WTC11 (cell line): Measurements from ENCODE around the gene BBLN. TPM values are rescaled to one million over a fixed set of nuclear protein-coding genes. Genes with fewer than 3 reads are reported as not detected.

Experiments used
- ATAC-seq: fragments of 200-7000 bp; cut with Tn5 transposase; 2 replicates; pipeline ENCODE4 v1.10.0; 2021; ENCODE audit warnings: mild to moderate bottlenecking, moderate library complexity
- CTCF ChIA-PET: fragments of 300-600 bp; sonication (Branson Sonifier 250); formaldehyde crosslinking; loops from one replicate; lab custom pipeline; 2021; ENCODE audit warnings: antibody characterized with exemption; lab: Charles Lee
- POLR2A ChIA-PET: fragments of 350-600 bp; sonication (Branson Sonifier 250); formaldehyde crosslinking; loops from one replicate; lab custom pipeline; 2021; ENCODE audit warnings: antibody characterized with exemption; lab: Charles Lee
- DNase-seq: peaks from one replicate; pipeline ENCODE4 v3.0.0; 2021; ENCODE audit warnings: low spot score
- H3K27ac Mint-ChIP-seq: 2 replicates; pipeline ENCODE4 v1.8.0; 2021; ENCODE audit warnings: mixed read lengths
- H3K27me3 Mint-ChIP-seq: 2 replicates; pipeline ENCODE4 v1.8.0; 2021; ENCODE audit warnings: low read depth, mild to moderate bottlenecking, moderate library complexity, mixed read lengths
- H3K36me3 Mint-ChIP-seq: 2 replicates; pipeline ENCODE4 v1.8.0; 2021; ENCODE audit warnings: mixed read lengths
- H3K4me1 Mint-ChIP-seq: 2 replicates; pipeline ENCODE4 v1.8.0; 2022; ENCODE audit warnings: mixed read lengths
- H3K4me3 Mint-ChIP-seq: 2 replicates; pipeline ENCODE4 v1.8.0; 2021; ENCODE audit warnings: mild to moderate bottlenecking, moderate library complexity, mixed read lengths
- H3K9me3 Mint-ChIP-seq: 2 replicates; pipeline ENCODE4 v1.8.0; 2021; ENCODE audit warnings: mixed read lengths
- CREM ChIP-seq: sonication (generic); formaldehyde crosslinking; IDR thresholded peaks from 2 replicates; pipeline ENCODE4 v1.8.1; 2022; ENCODE audit warnings: mild to moderate bottlenecking, missing genetic modification reagents, moderate library complexity
- ELF4 ChIP-seq: sonication (generic); formaldehyde crosslinking; IDR thresholded peaks from 2 replicates; pipeline ENCODE4 v1.8.1; 2022; ENCODE audit warnings: low read depth, mild to moderate bottlenecking, moderate library complexity, missing genetic modification reagents
- ESRRA ChIP-seq: sonication (generic); formaldehyde crosslinking; IDR thresholded peaks from 2 replicates; pipeline ENCODE4 v1.8.1; 2022; ENCODE audit warnings: mild to moderate bottlenecking, missing genetic modification reagents, borderline replicate concordance
- ETV6 ChIP-seq: sonication (generic); formaldehyde crosslinking; IDR thresholded peaks from 2 replicates; pipeline ENCODE4 v1.8.1; 2022; ENCODE audit warnings: mild to moderate bottlenecking, missing genetic modification reagents
- GTF2I ChIP-seq: fragments of 250-450 bp; sonication (Bioruptor Pico); conservative IDR thresholded peaks from 2 replicates; pipeline ENCODE4 v1.4.0; 2021; ENCODE audit warnings: mild to moderate bottlenecking
- JAZF1 ChIP-seq: fragments of 250-450 bp; sonication (Bioruptor Pico); IDR thresholded peaks from 2 replicates; pipeline ENCODE4 v1.9.0; 2021; ENCODE audit warnings: moderate library complexity, mild to moderate bottlenecking, inconsistent platforms
- NFATC4 ChIP-seq: fragments of 250-450 bp; sonication (Bioruptor Pico); IDR thresholded peaks from 2 replicates; pipeline ENCODE4 v1.9.0; 2021; ENCODE audit warnings: mild to moderate bottlenecking
- NFE2L1 ChIP-seq: sonication (generic); formaldehyde crosslinking; IDR thresholded peaks from 2 replicates; pipeline ENCODE4 v1.8.1; 2023; ENCODE audit warnings: missing genetic modification reagents
- NR1H2 ChIP-seq: sonication (generic); formaldehyde crosslinking; IDR thresholded peaks from 2 replicates; pipeline ENCODE4 v1.9.0; 2021; ENCODE audit warnings: mild to moderate bottlenecking, moderate library complexity, missing genetic modification reagents
- RELA ChIP-seq: sonication (generic); formaldehyde crosslinking; IDR thresholded peaks from 2 replicates; pipeline ENCODE4 v1.8.1; 2022; ENCODE audit warnings: missing genetic modification reagents, mild to moderate bottlenecking, borderline replicate concordance
- TEAD1 ChIP-seq: sonication (generic); formaldehyde crosslinking; IDR thresholded peaks from 2 replicates; pipeline ENCODE4 v1.8.0; 2022; ENCODE audit warnings: mild to moderate bottlenecking, missing genetic modification reagents
- TEAD4 ChIP-seq: sonication (generic); formaldehyde crosslinking; IDR thresholded peaks from 2 replicates; pipeline ENCODE4 v1.8.0; 2022; ENCODE audit warnings: mild to moderate bottlenecking, missing genetic modification reagents
- ZNF232 ChIP-seq: sonication (generic); formaldehyde crosslinking; IDR thresholded peaks from 2 replicates; pipeline ENCODE4 v1.8.0; 2022; ENCODE audit warnings: mild to moderate bottlenecking, missing genetic modification reagents
- total RNA-seq: library from RNA; stranded (reverse); gene quantifications from 3 replicates; pipeline ENCODE4 v1.2.3, GENCODE V29; 2021
- TF ChIP-seq, protein P1 (sequence below): sonication (generic); formaldehyde crosslinking; IDR thresholded peaks from 2 replicates; pipeline ENCODE4 v1.8.1; 2023; ENCODE audit warnings: mild to moderate bottlenecking, moderate library complexity, missing genetic modification reagents
- TF ChIP-seq, protein P2 (sequence below): sonication (generic); formaldehyde crosslinking; IDR thresholded peaks from 2 replicates; pipeline ENCODE4 v1.8.1; 2022; ENCODE audit warnings: mild to moderate bottlenecking, missing genetic modification reagents, moderate library complexity, borderline replicate concordance
- TF ChIP-seq, protein P3 (sequence below): sonication (generic); formaldehyde crosslinking; IDR thresholded peaks from 2 replicates; pipeline ENCODE4 v1.8.0; 2022; ENCODE audit warnings: mild to moderate bottlenecking, missing genetic modification reagents
- TF ChIP-seq, protein P4 (sequence below): sonication (generic); formaldehyde crosslinking; IDR thresholded peaks from 2 replicates; pipeline ENCODE4 v1.8.0; 2023; ENCODE audit warnings: mild to moderate bottlenecking, missing genetic modification reagents
- TF ChIP-seq, protein P5 (sequence below): sonication (generic); formaldehyde crosslinking; IDR thresholded peaks from 2 replicates; pipeline ENCODE4 v1.8.0; 2022; ENCODE audit warnings: mild to moderate bottlenecking, missing genetic modification reagents
- TF ChIP-seq, protein P6 (sequence below): sonication (generic); formaldehyde crosslinking; IDR thresholded peaks from 2 replicates; pipeline ENCODE4 v1.8.1; 2023; ENCODE audit warnings: mild to moderate bottlenecking, missing genetic modification reagents, moderate library complexity

The BBLN gene
- total RNA-seq, 1 experiment from 2014 or later, result 77.1 TPM

DNA sequence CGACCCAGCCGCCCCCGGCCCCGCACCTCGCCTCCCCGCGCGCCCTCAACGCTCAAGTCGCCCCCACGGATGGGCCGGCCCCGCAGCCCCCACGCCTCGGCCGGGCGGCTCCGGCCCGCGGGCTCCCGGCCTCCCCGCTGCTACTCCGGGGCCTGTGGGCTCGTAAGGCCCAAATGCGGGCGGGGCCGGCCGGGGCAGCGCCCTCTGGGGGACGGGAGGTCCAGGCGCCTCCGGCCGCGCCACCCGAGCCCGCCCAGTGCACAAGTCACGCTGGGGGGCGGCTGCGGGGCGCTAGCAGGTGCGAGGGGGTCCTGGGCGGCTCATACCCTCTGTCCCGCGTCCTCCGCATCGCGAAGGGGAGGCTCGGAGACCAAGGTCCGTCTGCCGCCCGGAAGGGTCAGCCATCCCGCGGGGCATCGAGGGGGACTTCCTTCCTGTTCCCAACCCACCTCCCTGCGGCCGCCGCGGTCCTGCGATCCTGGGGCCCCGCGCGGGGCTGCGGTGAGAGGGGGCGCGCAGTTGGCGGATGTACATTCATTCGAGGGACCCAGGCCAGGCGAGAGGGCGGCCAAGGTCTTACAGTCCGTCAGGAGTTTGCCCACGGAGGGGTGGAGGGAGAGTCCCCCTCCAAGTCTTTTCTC, 31.5 kb downstream of the BBLN start, which contains the start of gene CIZ1 (continued):
- TF ChIP-seq ELF4 (0 out of 2 replicates have a peak, but pooled peaks have one; percentile 35), ZNF232 (CRISPR knock-in tag) (no peak), NFE2L1 (CRISPR knock-in tag) (peak; percentile 11; the same call in 1 of the 2 replicates), JAZF1 (CRISPR knock-in tag) (no peak), ETV6 (CRISPR knock-in tag) (no peak), NR1H2 (CRISPR knock-in tag) (no peak), TEAD1 (CRISPR knock-in tag) (peak; percentile 76), RELA (CRISPR knock-in tag) (peak; percentile 31; the same call in 1 of the 2 replicates)
- TF ChIP-seq, protein P1, sequence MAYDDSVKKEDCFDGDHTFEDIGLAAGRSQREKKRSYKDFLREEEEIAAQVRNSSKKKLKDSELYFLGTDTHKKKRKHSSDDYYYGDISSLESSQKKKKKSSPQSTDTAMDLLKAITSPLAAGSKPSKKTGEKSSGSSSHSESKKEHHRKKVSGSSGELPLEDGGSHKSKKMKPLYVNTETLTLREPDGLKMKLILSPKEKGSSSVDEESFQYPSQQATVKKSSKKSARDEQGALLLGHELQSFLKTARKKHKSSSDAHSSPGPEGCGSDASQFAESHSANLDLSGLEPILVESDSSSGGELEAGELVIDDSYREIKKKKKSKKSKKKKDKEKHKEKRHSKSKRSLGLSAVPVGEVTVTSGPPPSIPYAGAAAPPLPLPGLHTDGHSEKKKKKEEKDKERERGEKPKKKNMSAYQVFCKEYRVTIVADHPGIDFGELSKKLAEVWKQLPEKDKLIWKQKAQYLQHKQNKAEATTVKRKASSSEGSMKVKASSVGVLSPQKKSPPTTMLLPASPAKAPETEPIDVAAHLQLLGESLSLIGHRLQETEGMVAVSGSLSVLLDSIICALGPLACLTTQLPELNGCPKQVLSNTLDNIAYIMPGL (CRISPR knock-in tag), result peak; percentile 99
- TF ChIP-seq, protein P2, sequence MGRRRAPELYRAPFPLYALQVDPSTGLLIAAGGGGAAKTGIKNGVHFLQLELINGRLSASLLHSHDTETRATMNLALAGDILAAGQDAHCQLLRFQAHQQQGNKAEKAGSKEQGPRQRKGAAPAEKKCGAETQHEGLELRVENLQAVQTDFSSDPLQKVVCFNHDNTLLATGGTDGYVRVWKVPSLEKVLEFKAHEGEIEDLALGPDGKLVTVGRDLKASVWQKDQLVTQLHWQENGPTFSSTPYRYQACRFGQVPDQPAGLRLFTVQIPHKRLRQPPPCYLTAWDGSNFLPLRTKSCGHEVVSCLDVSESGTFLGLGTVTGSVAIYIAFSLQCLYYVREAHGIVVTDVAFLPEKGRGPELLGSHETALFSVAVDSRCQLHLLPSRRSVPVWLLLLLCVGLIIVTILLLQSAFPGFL, result no peak

DNA sequence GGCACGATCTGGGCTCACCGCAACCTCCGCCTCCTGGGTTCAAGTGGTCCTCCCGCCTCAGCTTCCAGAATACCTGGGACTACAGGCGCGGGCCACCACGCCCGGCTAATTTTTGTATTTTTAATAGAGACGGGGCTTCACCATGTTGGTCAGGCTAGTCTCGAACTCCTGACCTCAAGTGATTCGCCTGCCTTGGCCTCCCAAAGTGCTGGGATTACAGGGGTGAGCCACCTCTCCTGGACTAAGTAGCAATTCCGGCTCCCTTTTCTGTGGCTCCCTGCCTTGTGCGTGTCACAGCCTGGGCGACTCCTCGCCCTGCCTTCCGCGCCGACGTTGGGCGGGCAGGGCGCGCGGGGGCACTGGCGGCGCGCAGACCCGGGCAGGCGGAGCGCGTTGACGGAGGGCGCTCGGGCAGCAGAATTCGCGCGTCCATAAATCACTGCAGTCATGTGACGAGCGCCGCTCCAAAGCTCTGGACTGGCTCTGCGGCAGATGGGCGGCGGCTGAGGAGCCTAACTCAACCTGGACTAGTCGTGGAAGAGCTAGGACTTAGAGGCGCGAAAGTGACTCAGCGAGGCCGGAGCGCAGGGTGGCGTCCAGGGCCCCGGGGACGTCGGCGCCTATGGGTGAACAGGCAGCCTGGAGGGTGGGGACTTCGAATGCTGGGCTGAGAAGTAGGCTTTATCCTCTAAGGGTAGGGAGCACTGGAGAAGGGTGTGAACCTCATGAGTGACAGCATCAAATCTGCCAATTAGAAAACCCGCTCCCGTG, 32.7 kb downstream of the BBLN start:
- H3K27ac Mint-ChIP-seq, result no peak overlapping the region; the same call in 1 of the 2 replicates
- H3K36me3 Mint-ChIP-seq, result peaks cover 13% of the 10 kb centered on the region
- POLR2A ChIA-PET, result interaction anchor here (0.6 kb wide), 1 partner anchor 254 kb away, joined by 3 read pairs; no protein-coding TSS in a partner anchor
- H3K4me1 Mint-ChIP-seq, result peaks cover 11% of the 10 kb centered on the region
- peaks cover 10% of the 10 kb centered on the region for H3K27me3 Mint-ChIP-seq
- CTCF ChIA-PET, result interaction anchor here (0.8 to 3.6 kb wide), 9 partner anchors 9 to 246 kb away, joined by 3 to 18 read pairs (median 4); partner anchors contain the start of gene DNM1
- no peak for TF ChIP-seq GTF2I (CRISPR knock-in tag)
- TF ChIP-seq, protein P3, sequence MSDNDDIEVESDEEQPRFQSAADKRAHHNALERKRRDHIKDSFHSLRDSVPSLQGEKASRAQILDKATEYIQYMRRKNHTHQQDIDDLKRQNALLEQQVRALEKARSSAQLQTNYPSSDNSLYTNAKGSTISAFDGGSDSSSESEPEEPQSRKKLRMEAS, result 0 out of 2 replicates have a peak, but pooled peaks have one; percentile 7
- DNase-seq, result peak; percentile 30
- H3K4me3 Mint-ChIP-seq, result peak overlapping the region; percentile 39
- no peak for ATAC-seq
- no peaks in the 10 kb centered on the region for H3K9me3 Mint-ChIP-seq

DNA sequence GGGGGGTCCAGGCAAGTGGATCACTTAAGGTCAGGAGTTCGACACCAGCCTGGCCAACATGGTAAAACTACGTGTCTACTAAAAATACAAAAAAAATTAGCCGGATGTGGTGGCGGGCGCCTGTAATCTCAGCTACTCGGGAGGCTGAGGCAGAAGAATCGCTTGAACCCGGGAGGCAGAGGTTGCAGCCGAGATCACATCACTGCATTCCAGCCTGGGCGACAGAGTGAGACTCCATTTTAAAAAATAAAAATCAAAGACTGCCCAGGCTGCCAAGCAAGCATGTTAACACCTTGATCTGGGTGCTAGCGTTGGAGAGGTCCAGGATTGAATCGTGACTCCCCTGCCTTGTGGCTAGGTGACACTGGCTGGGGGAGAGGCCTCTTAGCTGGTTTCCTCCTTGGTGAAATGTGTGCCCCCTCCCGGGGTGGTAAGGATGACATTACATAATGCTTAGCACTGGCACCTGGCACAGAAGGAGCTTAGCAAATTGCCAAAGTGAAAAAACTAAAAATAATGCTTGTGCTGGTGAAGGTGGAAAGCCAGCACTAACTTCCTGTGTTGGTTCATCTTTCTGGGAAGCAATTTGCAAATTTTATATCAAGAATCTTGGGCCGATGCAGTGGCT, 33.5 kb downstream of the BBLN start:
- Mint-ChIP-seq H3K27me3 (peaks cover 10% of the 10 kb centered on the region), H3K4me1 (peaks cover 11% of the 10 kb centered on the region), H3K27ac (no peak overlapping the region), H3K36me3 (peaks cover 8% of the 10 kb centered on the region), H3K9me3 (no peaks in the 10 kb centered on the region), H3K4me3 (no peak overlapping the region)
- CTCF ChIA-PET, result interaction anchor here (0.6 to 1.2 kb wide), 4 partner anchors 10 to 245 kb away, joined by 3 to 5 read pairs (median 3); partner anchors contain the start of gene DNM1
- ATAC-seq (no peak), DNase-seq (no peak)
- POLR2A ChIA-PET, result no interaction called here
- TF ChIP-seq ESRRA (no peak), NFATC4 (CRISPR knock-in tag) (no peak), CREM (CRISPR knock-in tag) (no peak), TEAD4 (CRISPR knock-in tag) (no peak)
- TF ChIP-seq, protein P4, sequence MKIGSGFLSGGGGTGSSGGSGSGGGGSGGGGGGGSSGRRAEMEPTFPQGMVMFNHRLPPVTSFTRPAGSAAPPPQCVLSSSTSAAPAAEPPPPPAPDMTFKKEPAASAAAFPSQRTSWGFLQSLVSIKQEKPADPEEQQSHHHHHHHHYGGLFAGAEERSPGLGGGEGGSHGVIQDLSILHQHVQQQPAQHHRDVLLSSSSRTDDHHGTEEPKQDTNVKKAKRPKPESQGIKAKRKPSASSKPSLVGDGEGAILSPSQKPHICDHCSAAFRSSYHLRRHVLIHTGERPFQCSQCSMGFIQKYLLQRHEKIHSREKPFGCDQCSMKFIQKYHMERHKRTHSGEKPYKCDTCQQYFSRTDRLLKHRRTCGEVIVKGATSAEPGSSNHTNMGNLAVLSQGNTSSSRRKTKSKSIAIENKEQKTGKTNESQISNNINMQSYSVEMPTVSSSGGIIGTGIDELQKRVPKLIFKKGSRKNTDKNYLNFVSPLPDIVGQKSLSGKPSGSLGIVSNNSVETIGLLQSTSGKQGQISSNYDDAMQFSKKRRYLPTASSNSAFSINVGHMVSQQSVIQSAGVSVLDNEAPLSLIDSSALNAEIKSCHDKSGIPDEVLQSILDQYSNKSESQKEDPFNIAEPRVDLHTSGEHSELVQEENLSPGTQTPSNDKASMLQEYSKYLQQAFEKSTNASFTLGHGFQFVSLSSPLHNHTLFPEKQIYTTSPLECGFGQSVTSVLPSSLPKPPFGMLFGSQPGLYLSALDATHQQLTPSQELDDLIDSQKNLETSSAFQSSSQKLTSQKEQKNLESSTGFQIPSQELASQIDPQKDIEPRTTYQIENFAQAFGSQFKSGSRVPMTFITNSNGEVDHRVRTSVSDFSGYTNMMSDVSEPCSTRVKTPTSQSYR, result no peak
- TF ChIP-seq, protein P5, sequence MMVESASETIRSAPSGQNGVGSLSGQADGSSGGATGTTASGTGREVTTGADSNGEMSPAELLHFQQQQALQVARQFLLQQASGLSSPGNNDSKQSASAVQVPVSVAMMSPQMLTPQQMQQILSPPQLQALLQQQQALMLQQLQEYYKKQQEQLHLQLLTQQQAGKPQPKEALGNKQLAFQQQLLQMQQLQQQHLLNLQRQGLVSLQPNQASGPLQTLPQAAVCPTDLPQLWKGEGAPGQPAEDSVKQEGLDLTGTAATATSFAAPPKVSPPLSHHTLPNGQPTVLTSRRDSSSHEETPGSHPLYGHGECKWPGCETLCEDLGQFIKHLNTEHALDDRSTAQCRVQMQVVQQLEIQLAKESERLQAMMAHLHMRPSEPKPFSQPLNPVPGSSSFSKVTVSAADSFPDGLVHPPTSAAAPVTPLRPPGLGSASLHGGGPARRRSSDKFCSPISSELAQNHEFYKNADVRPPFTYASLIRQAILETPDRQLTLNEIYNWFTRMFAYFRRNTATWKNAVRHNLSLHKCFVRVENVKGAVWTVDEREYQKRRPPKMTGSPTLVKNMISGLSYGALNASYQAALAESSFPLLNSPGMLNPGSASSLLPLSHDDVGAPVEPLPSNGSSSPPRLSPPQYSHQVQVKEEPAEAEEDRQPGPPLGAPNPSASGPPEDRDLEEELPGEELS (CRISPR knock-in tag), result no peak
- TF ChIP-seq, protein P6, sequence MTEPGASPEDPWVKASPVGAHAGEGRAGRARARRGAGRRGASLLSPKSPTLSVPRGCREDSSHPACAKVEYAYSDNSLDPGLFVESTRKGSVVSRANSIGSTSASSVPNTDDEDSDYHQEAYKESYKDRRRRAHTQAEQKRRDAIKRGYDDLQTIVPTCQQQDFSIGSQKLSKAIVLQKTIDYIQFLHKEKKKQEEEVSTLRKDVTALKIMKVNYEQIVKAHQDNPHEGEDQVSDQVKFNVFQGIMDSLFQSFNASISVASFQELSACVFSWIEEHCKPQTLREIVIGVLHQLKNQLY (CRISPR knock-in tag), result no peak
